ENCODE measurements around the gene BPTF. TPM values are rescaled to one million over a fixed set of nuclear protein-coding genes. Genes with fewer than 3 reads are reported as not detected.
"Not testable (repeated sequence)": the region's sequence is repeated elsewhere in the genome, so short reads cannot be mapped to it uniquely, and the experiment has no call there.

The BPTF gene
- total and polyA plus RNA-seq, 2 of the 8 experiments (the other 6 are each of a cell fraction or from before 2014, with no cell fraction given): 107 to 228 TPM

DNA sequence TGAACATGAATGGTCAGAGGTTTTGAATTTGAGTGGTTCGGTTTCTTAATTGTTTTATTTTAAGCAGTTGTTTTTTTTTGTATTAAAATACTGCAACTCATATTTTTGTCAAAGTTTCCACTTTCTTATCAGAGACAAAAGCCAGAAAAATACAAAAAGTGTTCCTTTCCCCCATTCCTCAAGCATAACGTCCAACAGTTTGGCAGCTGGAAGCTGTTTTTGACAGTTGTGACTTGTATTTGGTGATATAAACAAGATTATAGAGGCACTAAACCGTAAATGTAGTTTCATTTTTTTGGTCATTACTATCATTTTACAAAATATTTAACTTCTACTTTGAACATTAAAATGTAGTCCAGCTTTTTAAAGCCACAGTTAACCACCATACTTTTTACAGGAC is 135.0 kb downstream of the BPTF start:
- not testable (repeated sequence) for H3K4me1 ChIP-seq (replicated peaks in 1 of 4; ENCODE audit: control insufficient read depth in 3 of 4, insufficient read depth in 4 of 4, low read length in 3 of 4)

DNA sequence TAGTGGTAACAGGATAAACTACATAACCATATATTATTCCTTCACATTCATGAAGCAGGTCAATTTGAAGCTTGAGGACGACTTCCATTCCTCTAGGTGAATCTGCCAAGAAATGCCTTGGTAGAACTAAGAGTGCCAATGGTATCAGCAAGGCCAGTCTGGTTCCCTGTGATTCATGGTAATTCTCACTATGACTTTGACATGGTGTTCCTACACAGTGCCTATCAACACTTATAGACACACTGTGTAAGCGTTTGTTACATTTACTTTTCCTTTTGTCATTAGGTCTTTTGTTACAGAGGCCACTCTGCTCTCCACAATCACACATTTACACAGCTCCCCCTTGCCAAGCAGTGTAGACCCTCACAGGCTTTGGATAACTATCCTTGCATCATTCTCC is 136.9 kb downstream of the BPTF start:
- H3K27ac ChIP-seq (ENCODE audit: low read depth, low read length); H4K5ac ChIP-seq (ENCODE audit: insufficient read length, low read depth, low read length); H2BK15ac ChIP-seq (ENCODE audit: low read length); H4K20me1 ChIP-seq (replicated peaks in 1 of 2; ENCODE audit: control insufficient read depth in 1 of 2, insufficient read depth in 2 of 2, low read length in 2 of 2); H3K4me1 ChIP-seq (replicated peaks in 1 of 4; ENCODE audit: control insufficient read depth in 3 of 4, insufficient read depth in 4 of 4, low read length in 3 of 4); FAIRE-seq; H2BK20ac ChIP-seq (ENCODE audit: low read length); H4K8ac ChIP-seq (ENCODE audit: extremely low read depth, insufficient read depth, low read length); H3K23me2 ChIP-seq (ENCODE audit: low read depth, low read length); H4K91ac ChIP-seq (replicated peaks; ENCODE audit: insufficient read length, low read length); H3K23ac ChIP-seq (ENCODE audit: insufficient read length); H2BK5ac ChIP-seq (ENCODE audit: low read depth, low read length); H2AK5ac ChIP-seq (ENCODE audit: low read depth, low read length); H3K4me2 ChIP-seq (ENCODE audit: insufficient read depth in 1 of 2, low read depth in 2 of 2, low read length in 2 of 2); H3K27me3 ChIP-seq (replicated peaks in 1 of 4; ENCODE audit: control insufficient read depth in 3 of 4, extremely low read depth in 1 of 4, insufficient read depth in 3 of 4, low read length in 3 of 4); H2AFZ ChIP-seq (ENCODE audit: low read length); H3K14ac ChIP-seq (ENCODE audit: insufficient read length); H3K4me3 ChIP-seq (ENCODE audit: extremely low read depth in 1 of 4, insufficient read depth in 2 of 4, low read depth in 3 of 4, low read length in 4 of 4); H3K79me2 ChIP-seq (ENCODE audit: control insufficient read depth in 1 of 2, insufficient read depth in 2 of 2, low read length in 2 of 2); H3K9ac ChIP-seq (replicated peaks in 1 of 4; ENCODE audit: extremely low read depth in 1 of 4, low read depth in 3 of 4, low read length in 3 of 4); H3K79me1 ChIP-seq (ENCODE audit: low read depth, low read length); H2BK12ac ChIP-seq (ENCODE audit: low read depth, low read length); DNase-seq (ENCODE audit: low read depth in 1 of 2, low spot score in 2 of 2); H3K18ac ChIP-seq (ENCODE audit: extremely low read depth, low read length); H3K56ac ChIP-seq (replicated peaks; ENCODE audit: insufficient read length, low read depth, low read length); H2BK120ac ChIP-seq (replicated peaks; ENCODE audit: low read depth, low read length); H3K4ac ChIP-seq (replicated peaks; ENCODE audit: insufficient read length, low read depth, low read length); H3K9me3 ChIP-seq (ENCODE audit: insufficient read depth in 2 of 2, low read depth in 1 of 2, low read length in 1 of 2): not testable (repeated sequence)
- ChIA-PET POLR2A (ENCODE audit: partially characterized antibody) (interaction anchor here (1.0 kb wide), 1 partner anchor 20 kb away, joined by 3 read pairs; no protein-coding TSS in a partner anchor), CTCF (ENCODE audit: partially characterized antibody) (interaction anchor here (0.6 to 3.3 kb wide), 4 partner anchors 13 to 93 kb away, joined by 4 to 12 read pairs (median 4); no protein-coding TSS in a partner anchor)
- peaks cover 8 to 57% (median 27%) of the 10 kb centered on the region in 4 experiments for H3K36me3 ChIP-seq (ENCODE audit: control insufficient read depth in 2 of 4, insufficient read depth in 4 of 4, low read length in 3 of 4)
- WGBS, 2 experiments (ENCODE audit: extremely low coverage in 1 of 2, insufficient coverage in 1 of 2, insufficient read length in 1 of 2, insufficient replicate concordance in 2 of 2, low coverage in 1 of 2, low lambda C conversion rate in 2 of 2, missing lambda C conversion rate in 1 of 2): 95% methylated on average over 2 of the region's 2 CpGs; no CpG with 5 or more reads in 1 of the 2 experiments

More for the DNA sequence above, 135.0 kb downstream of the BPTF start:
- H3K79me1 ChIP-seq (ENCODE audit: low read depth, low read length); H3K4me3 ChIP-seq (ENCODE audit: extremely low read depth in 1 of 4, insufficient read depth in 2 of 4, low read depth in 3 of 4, low read length in 4 of 4); H3K23me2 ChIP-seq (ENCODE audit: low read depth, low read length); H2BK20ac ChIP-seq (ENCODE audit: low read length); H4K5ac ChIP-seq (ENCODE audit: insufficient read length, low read depth, low read length); H3K14ac ChIP-seq (ENCODE audit: insufficient read length); H3K4ac ChIP-seq (replicated peaks; ENCODE audit: insufficient read length, low read depth, low read length); H2AK5ac ChIP-seq (ENCODE audit: low read depth, low read length); H3K9me3 ChIP-seq (ENCODE audit: insufficient read depth in 2 of 2, low read depth in 1 of 2, low read length in 1 of 2); H3K4me2 ChIP-seq (ENCODE audit: insufficient read depth in 1 of 2, low read depth in 2 of 2, low read length in 2 of 2); FAIRE-seq; H3K23ac ChIP-seq (ENCODE audit: insufficient read length); H3K56ac ChIP-seq (replicated peaks; ENCODE audit: insufficient read length, low read depth, low read length); H3K18ac ChIP-seq (ENCODE audit: extremely low read depth, low read length); H2AFZ ChIP-seq (ENCODE audit: low read length); H4K8ac ChIP-seq (ENCODE audit: extremely low read depth, insufficient read depth, low read length); H2BK15ac ChIP-seq (ENCODE audit: low read length); DNase-seq (ENCODE audit: low read depth in 1 of 2, low spot score in 2 of 2); H2BK5ac ChIP-seq (ENCODE audit: low read depth, low read length); H3K27me3 ChIP-seq (replicated peaks in 1 of 4; ENCODE audit: control insufficient read depth in 3 of 4, extremely low read depth in 1 of 4, insufficient read depth in 3 of 4, low read length in 3 of 4); H3K79me2 ChIP-seq (ENCODE audit: control insufficient read depth in 1 of 2, insufficient read depth in 2 of 2, low read length in 2 of 2); H4K20me1 ChIP-seq (replicated peaks in 1 of 2; ENCODE audit: control insufficient read depth in 1 of 2, insufficient read depth in 2 of 2, low read length in 2 of 2); H4K91ac ChIP-seq (replicated peaks; ENCODE audit: insufficient read length, low read length); H3K9ac ChIP-seq (replicated peaks in 1 of 4; ENCODE audit: extremely low read depth in 1 of 4, low read depth in 3 of 4, low read length in 3 of 4); H3K27ac ChIP-seq (ENCODE audit: low read depth, low read length); H2BK120ac ChIP-seq (replicated peaks; ENCODE audit: low read depth, low read length); H2BK12ac ChIP-seq (ENCODE audit: low read depth, low read length): not testable (repeated sequence)
- POLR2A ChIA-PET (ENCODE audit: partially characterized antibody): interaction anchor here (0.6 to 2.8 kb wide), 7 partner anchors 9 to 77 kb away, joined by 3 to 13 read pairs (median 3); partner anchors contain the start of gene KPNA2
- CTCF ChIA-PET (ENCODE audit: partially characterized antibody): interaction anchor here (1.2 to 2.7 kb wide), 7 partner anchors 10 to 86 kb away, joined by 4 to 11 read pairs (median 6); no protein-coding TSS in a partner anchor
- 86% methylated on average over 3 of the region's 3 CpGs; no CpG with 5 or more reads in 1 of the 2 experiments for WGBS, 2 experiments (ENCODE audit: extremely low coverage in 1 of 2, insufficient coverage in 1 of 2, insufficient read length in 1 of 2, insufficient replicate concordance in 2 of 2, low coverage in 1 of 2, low lambda C conversion rate in 2 of 2, missing lambda C conversion rate in 1 of 2)
- peaks cover 3 to 49% (median 16%) of the 10 kb centered on the region in 4 experiments; a peak in 7 of 8 replicates for H3K36me3 ChIP-seq (ENCODE audit: control insufficient read depth in 2 of 4, insufficient read depth in 4 of 4, low read length in 3 of 4)
